GM19438 (cell line): ENCODE results near the gene STX16.
"Not testable (repeated sequence)": the region's sequence is repeated elsewhere in the genome, so short reads cannot be mapped to it uniquely, and the experiment has no call there.

ENCODE experiments used
- ATAC-seq: cut with Tn5 transposase; IDR thresholded peaks from one replicate; pipeline ENCODE4 v1.9.1; 2021; ENCODE audit warnings: low read depth; ENCODE audit not compliant: unreplicated experiment

Gene STX16

GRCh38 chr20:58635279-58635665 lies 15.8 kb upstream of the STX16 start:
- ATAC-seq: no peak

- no peak for ATAC-seq
Measured at GRCh38 chr20:58636396-58636982, 14.6 kb upstream of the STX16 start.

DNA sequence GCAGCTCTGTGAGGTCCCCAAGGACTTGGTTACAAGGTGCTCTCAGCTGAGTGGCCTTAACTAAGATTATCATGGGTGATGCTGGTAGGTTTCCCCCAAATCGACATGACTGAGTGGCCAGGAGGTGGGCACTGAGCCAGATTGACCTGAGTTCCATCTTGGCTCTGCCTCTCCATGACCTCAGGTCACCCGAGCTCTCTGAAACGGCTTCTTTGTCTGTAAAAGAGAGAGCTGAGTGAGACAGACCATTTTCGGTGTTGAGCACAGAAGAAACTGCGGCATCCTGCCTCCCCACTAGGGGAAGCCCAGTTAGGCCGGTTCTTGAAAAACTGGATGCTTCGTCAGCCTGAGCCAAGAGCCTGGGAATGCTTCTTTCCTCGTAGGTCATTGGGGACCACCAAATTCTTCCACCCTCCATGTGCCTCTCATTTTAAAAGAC lies 14.1 kb upstream of the STX16 start:
- ATAC-seq: no peak

DNA sequence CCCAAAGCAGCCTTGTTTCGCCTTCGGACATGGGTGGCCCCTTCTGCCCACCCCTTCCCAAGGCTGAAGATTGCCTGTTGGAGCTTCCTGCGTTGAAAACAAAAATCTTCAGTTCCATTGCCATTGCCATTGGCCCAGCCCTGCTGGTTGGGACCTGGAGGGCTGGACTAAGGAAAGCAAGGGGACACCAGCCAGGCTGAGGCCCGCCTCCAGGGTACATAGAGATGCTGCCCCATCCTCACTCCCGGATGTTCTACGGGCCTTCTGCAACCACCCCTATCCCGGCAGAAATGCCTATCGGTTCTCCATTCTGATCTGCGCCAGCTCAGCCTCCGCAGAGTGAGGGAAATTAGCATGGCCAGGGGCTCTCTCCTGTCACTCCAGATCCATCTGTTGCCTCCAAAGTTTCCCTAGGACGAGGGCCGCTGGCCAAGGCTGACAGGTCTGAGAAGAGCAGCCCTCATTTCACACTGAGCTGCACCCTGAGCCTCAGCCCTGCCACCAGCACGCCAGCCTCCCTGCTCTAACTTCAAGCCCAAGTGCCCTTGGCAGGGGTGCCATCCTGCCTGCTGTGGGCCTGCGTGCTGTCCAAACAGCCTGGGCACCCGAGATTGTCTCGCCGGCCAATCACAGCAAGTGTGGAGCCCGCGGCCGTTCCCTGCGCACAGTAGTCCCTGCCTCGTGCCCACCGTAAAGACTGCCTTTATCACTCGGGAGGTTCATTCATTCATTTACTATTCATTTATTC lies 13.4 kb upstream of the STX16 start:
- ATAC-seq: no peak

DNA sequence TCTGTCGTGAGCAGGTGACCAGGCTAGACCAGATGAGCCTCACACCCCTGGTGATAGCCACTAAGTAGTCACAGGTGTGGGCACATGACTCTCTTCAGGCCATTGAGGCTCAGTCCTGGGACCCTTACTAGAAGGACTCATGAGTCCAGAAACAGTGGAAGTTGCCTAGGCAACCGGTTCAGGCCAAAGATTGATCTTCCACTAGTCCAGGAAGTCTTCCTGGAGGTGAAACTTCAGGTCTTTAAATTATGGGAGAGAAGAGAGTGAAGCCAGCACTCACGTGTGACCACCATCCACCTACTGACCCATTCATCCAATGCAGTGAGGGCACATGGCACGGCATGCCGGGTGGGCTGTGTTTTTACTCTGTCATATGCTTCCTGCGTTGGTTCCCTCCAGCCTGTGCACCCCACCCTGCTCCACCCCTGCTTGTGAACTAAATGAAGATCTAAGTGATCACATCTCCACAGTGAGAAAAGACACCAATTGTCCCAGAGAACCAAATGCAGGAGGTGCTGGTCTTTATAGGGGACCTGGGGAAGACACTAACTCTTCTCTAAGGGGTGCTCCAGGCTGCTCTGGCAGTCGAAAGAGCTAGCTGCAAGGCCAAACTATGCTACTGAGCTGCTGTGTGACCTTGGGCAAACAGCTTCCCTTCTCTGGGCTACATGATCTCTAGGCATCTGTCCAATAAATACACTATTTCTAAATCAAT lies 12.5 kb upstream of the STX16 start:
- no peak for ATAC-seq

- no peak for ATAC-seq
Measured at GRCh38 chr20:58639182-58640146, 11.6 kb upstream of the STX16 start.

- no peak for ATAC-seq
Measured at GRCh38 chr20:58640446-58640845, 10.6 kb upstream of the STX16 start.

GRCh38 chr20:58642441-58642840 lies 8.6 kb upstream of the STX16 start:
- no peak for ATAC-seq

DNA sequence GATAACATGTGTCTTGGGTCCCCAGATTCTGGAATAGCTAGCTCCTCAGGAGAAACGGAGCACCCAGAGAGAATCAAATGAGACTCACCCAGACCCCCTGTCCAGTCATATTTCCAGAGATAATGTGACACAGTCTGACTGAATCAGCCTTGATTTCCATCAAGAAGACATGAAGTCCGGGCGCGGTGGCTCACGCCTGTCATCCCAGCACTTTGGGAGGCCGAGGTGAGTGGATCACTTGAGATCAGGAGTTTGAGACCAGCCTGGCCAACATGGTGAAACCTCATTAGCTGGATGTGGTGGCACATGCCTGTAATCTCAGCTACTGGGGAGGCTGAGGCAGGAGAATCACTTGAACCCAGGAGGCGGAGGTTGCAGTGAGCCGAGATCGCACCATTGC lies 8.2 kb upstream of the STX16 start:
- not testable (repeated sequence) for ATAC-seq

- no peak for ATAC-seq
Measured at GRCh38 chr20:58645412-58645968, 5.6 kb upstream of the STX16 start.

DNA sequence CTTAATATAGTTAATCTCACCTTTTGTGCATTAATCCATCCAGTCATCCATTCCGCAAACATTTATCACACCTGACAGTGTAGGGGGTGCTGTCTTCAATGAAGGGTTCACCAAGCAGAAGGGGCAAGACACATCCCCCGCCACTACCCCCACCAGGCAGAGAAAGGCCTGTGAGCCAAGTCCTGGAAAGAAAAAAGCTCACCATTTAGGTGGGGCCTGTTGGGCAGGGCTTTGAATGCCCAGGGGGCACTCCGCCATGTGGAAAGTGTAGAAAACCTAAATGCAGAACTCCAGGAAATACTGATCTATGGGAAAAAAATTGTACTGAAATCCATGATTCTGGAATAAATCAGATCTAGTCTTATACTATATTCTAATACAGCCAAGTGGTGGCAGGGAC lies 4.8 kb upstream of the STX16 start:
- no peak for ATAC-seq

DNA sequence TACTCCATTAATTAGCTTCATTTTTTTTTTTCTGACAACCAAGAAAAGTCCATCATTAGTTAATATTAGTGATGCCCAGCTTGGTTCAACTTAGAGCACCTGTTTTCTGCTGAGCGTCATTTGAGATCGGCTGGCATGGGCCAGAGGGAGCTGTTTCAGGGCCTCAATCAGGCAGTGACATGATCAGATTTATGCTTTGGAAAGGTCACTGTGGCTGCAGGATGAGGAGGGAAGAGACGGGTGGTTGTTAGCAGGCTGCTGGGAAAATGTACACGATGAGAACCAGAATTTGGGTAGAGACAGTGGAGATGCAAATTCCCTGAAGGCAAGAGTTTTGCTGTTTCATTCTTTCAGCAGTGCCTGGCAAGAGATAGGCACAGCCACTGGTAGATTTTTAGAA lies 4.4 kb upstream of the STX16 start:
- no peak for ATAC-seq

DNA sequence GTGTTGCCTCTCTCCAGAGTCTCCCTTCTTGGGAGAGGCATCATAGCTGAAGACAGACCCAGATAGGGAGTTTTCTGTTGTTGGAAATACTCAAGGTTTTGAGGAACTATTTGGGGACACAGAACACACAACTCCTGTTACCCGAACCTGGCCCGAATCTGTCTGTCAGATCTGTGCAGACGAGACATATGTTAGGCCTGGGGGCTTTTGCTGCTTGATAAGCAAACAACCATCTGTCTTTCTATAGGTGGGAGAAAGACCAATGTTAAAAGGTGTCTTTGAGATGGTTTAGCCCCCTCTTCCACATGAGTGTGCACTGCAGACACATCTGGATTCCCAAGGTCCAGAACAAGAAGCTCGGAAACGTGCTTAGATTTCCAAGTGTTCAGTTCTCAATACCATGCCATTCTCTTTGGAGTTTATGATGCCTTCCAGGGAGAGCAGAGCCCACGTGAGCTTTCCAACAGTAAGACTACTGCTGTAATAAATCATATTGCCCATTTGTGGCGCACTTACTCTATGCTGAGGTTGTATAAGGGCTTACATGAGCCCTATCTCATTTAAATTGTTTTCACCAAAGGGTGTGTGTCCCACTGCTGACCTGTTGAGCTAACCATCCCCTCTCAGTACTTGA lies 3.8 kb upstream of the STX16 start:
- ATAC-seq: no peak

- ATAC-seq: no peak
Measured at GRCh38 chr20:58647796-58648501, 3.1 kb upstream of the STX16 start.

GRCh38 chr20:58648502-58648825 lies 2.6 kb upstream of the STX16 start:
- ATAC-seq: not testable (repeated sequence)

GRCh38 chr20:58649288-58650180 lies 1.5 kb upstream of the STX16 start:
- ATAC-seq: no peak

- ATAC-seq: no peak
Measured at GRCh38 chr20:58650181-58650775, 805 bp upstream of the STX16 start.

DNA sequence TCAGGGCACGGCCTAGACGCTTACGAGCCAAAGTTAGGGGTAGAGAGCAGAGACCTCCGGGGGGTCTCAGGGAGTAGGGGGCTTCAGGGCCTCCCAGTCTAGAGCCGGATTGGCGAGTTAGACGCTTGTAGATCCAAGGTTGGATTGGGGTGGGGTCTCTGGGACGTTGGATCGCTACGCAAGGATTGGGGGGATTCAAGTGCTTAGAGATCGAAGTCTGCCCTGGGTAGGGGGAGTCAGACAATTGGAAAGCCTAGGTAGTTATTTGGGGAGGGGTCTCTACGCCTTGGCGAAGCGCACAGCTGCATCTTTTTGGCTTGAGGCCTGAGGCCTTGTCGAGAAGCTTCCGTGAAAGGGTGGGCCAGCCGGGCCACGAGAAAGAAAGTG lies 469 bp downstream of the STX16 start:
- ATAC-seq: no peak
